ENCODE data around the gene HTR7. TPM values are rescaled to one million over a fixed set of nuclear protein-coding genes. Genes with fewer than 3 reads are reported as not detected.

The HTR7 gene
- polyA plus RNA-seq, 4 donors, result 0.70 to 0.90 TPM; not detected in 2

- no peaks in the 10 kb centered on the region for H3K36me3 ChIP-seq (ENCODE audit: control insufficient read depth in 3 of 3, insufficient read depth in 2 of 3, low read depth in 1 of 3, low read length in 3 of 3)
- FAIRE-seq (no peak), DNase-seq (no peak)
- H3K27ac ChIP-seq (ENCODE audit: low read depth in 1 of 3, low read length in 2 of 3), result no peak overlapping the region
- H3K9me3 ChIP-seq (ENCODE audit: control insufficient read depth in 2 of 2, insufficient read depth in 1 of 2, low read depth in 1 of 2, low read length in 1 of 2), result no peaks in the 10 kb centered on the region
- H3K4me3 ChIP-seq (ENCODE audit: low read depth in 1 of 3, low read length in 3 of 3), result no peak overlapping the region
- 86 to 91% (median 87%) methylated on average over 4 of the region's 4 CpGs for WGBS, 3 donors
- peaks cover 0 to 22% (median 4%) of the 10 kb centered on the region in 3 donors for H3K27me3 ChIP-seq (ENCODE audit: control insufficient read depth in 3 of 3, insufficient read depth in 3 of 3, low read length in 3 of 3)
- H3K4me1 ChIP-seq (ENCODE audit: control insufficient read depth in 3 of 3, insufficient read depth in 2 of 3, low read depth in 1 of 3, low read length in 2 of 3), result no peaks in the 10 kb centered on the region
Measured at GRCh38 chr10:90866050-90866598, 8.3 kb upstream of the HTR7 start.

DNA sequence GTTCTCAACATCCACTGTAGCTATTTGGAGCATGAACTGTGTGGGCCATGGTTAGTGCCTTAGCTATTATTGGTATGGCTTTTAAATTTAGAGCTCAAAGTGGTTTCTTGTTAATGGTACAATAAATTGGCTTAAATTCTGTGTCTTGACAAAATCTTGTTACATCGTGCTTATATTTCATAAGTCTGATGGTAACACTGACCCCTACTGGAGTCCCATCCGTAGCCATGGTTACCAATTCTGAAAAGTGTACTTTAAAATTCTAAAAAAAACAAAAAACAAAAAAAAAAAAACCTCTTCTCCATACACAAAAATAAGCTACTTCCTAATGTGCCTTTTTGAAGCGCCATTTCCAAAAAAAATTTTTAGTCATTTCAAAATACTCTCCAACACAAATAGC is 7.6 kb upstream of the HTR7 start:
- no peaks in the 10 kb centered on the region for H3K4me1 ChIP-seq (ENCODE audit: control insufficient read depth in 3 of 3, insufficient read depth in 2 of 3, low read depth in 1 of 3, low read length in 2 of 3)
- H3K9me3 ChIP-seq (ENCODE audit: control insufficient read depth in 2 of 2, insufficient read depth in 1 of 2, low read depth in 1 of 2, low read length in 1 of 2), result no peaks in the 10 kb centered on the region
- H3K4me3 ChIP-seq (ENCODE audit: low read depth in 1 of 3, low read length in 3 of 3), result no peak overlapping the region
- DNase-seq, result no peak
- no peak overlapping the region for H3K27ac ChIP-seq (ENCODE audit: low read depth in 1 of 3, low read length in 2 of 3)
- 31 to 43% (median 40%) methylated on average over 3 of the region's 3 CpGs for WGBS, 3 donors
- H3K36me3 ChIP-seq (ENCODE audit: control insufficient read depth in 3 of 3, insufficient read depth in 2 of 3, low read depth in 1 of 3, low read length in 3 of 3), result no peaks in the 10 kb centered on the region
- H3K27me3 ChIP-seq (ENCODE audit: control insufficient read depth in 3 of 3, insufficient read depth in 3 of 3, low read length in 3 of 3), result peaks cover 0 to 25% (median 4%) of the 10 kb centered on the region in 3 donors
- FAIRE-seq, result no peak

DNA sequence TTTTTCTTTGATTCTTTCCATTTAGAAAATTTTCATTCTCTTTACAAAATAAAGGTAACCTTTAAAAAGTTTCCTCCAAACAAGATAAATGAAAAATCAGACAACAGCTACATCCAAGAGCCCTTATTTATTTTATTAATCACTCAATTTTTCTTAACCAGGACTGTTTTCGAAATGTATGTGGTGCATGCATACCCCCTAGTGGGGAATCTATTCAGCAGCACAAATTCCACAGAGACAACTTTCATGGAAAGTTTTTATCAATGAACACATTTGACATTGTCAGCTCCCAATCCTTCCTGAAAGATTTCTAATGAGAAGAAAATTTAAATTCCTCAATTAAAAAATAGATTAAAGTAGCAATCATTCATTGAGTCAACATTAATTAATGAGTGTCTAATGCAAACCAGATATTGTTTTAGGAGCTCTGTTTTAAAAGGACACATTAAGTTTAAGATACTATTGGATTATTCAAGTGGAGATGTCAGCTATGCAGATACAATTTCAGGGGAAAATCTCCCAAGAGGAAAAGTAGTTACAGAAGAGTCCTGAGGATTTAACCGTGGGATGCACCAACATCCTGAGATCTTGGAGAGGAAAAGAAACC is 5.2 kb upstream of the HTR7 start:
- Histone ChIP-seq H3K27ac (ENCODE audit: low read depth in 1 of 3, low read length in 2 of 3) (no peak overlapping the region), H3K27me3 (ENCODE audit: control insufficient read depth in 3 of 3, insufficient read depth in 3 of 3, low read length in 3 of 3) (peaks cover 0 to 35% (median 4%) of the 10 kb centered on the region in 3 donors), H3K4me3 (ENCODE audit: low read depth in 1 of 3, low read length in 3 of 3) (no peak overlapping the region), H3K9me3 (ENCODE audit: control insufficient read depth in 2 of 2, insufficient read depth in 1 of 2, low read depth in 1 of 2, low read length in 1 of 2) (no peaks in the 10 kb centered on the region), H3K36me3 (ENCODE audit: control insufficient read depth in 3 of 3, insufficient read depth in 2 of 3, low read depth in 1 of 3, low read length in 3 of 3) (no peaks in the 10 kb centered on the region), H3K4me1 (ENCODE audit: control insufficient read depth in 3 of 3, insufficient read depth in 2 of 3, low read depth in 1 of 3, low read length in 2 of 3) (no peaks in the 10 kb centered on the region)
- FAIRE-seq (no peak), DNase-seq (peak in 1 of 2 donors; percentile 7)
- 24 to 35% (median 29%) methylated on average over 2 of the region's 2 CpGs for WGBS, 3 donors

- 58 to 74% (median 65%) methylated on average over 1 of the region's 1 CpG for WGBS, 3 donors
- Histone ChIP-seq H3K4me3 (ENCODE audit: low read depth in 1 of 3, low read length in 3 of 3) (no peak overlapping the region), H3K27me3 (ENCODE audit: control insufficient read depth in 3 of 3, insufficient read depth in 3 of 3, low read length in 3 of 3) (peaks cover 4 to 41% (median 9%) of the 10 kb centered on the region in 3 donors), H3K9me3 (ENCODE audit: control insufficient read depth in 2 of 2, insufficient read depth in 1 of 2, low read depth in 1 of 2, low read length in 1 of 2) (no peaks in the 10 kb centered on the region), H3K27ac (ENCODE audit: low read depth in 1 of 3, low read length in 2 of 3) (no peak overlapping the region), H3K36me3 (ENCODE audit: control insufficient read depth in 3 of 3, insufficient read depth in 2 of 3, low read depth in 1 of 3, low read length in 3 of 3) (no peaks in the 10 kb centered on the region), H3K4me1 (ENCODE audit: control insufficient read depth in 3 of 3, insufficient read depth in 2 of 3, low read depth in 1 of 3, low read length in 2 of 3) (no peaks in the 10 kb centered on the region)
- DNase-seq (no peak), FAIRE-seq (no peak)
Measured at GRCh38 chr10:90860790-90861189, 3.0 kb upstream of the HTR7 start.

GRCh38 chr10:90859321-90859751 is 1.5 kb upstream of the HTR7 start:
- Histone ChIP-seq H3K9me3 (ENCODE audit: control insufficient read depth in 2 of 2, insufficient read depth in 1 of 2, low read depth in 1 of 2, low read length in 1 of 2) (no peaks in the 10 kb centered on the region), H3K4me1 (ENCODE audit: control insufficient read depth in 3 of 3, insufficient read depth in 2 of 3, low read depth in 1 of 3, low read length in 2 of 3) (no peaks in the 10 kb centered on the region), H3K27me3 (ENCODE audit: control insufficient read depth in 3 of 3, insufficient read depth in 3 of 3, low read length in 3 of 3) (peaks cover 6 to 46% (median 7%) of the 10 kb centered on the region in 3 donors), H3K36me3 (ENCODE audit: control insufficient read depth in 3 of 3, insufficient read depth in 2 of 3, low read depth in 1 of 3, low read length in 3 of 3) (no peaks in the 10 kb centered on the region), H3K27ac (ENCODE audit: low read depth in 1 of 3, low read length in 2 of 3) (no peak overlapping the region), H3K4me3 (ENCODE audit: low read depth in 1 of 3, low read length in 3 of 3) (no peak overlapping the region)
- FAIRE-seq (no peak), DNase-seq (no peak)
- WGBS, 3 donors, result 61 to 73% (median 62%) methylated on average over 5 of the region's 5 CpGs

GRCh38 chr10:90858461-90858968 is 676 bp upstream of the HTR7 start:
- Histone ChIP-seq H3K4me1 (ENCODE audit: control insufficient read depth in 3 of 3, insufficient read depth in 2 of 3, low read depth in 1 of 3, low read length in 2 of 3) (no peaks in the 10 kb centered on the region), H3K9me3 (ENCODE audit: control insufficient read depth in 2 of 2, insufficient read depth in 1 of 2, low read depth in 1 of 2, low read length in 1 of 2) (no peaks in the 10 kb centered on the region), H3K27ac (ENCODE audit: low read depth in 1 of 3, low read length in 2 of 3) (peak overlapping the region in 1 of 3 donors; percentile 77), H3K36me3 (ENCODE audit: control insufficient read depth in 3 of 3, insufficient read depth in 2 of 3, low read depth in 1 of 3, low read length in 3 of 3) (no peaks in the 10 kb centered on the region), H3K27me3 (ENCODE audit: control insufficient read depth in 3 of 3, insufficient read depth in 3 of 3, low read length in 3 of 3) (peaks cover 6 to 49% (median 10%) of the 10 kb centered on the region in 3 donors), H3K4me3 (ENCODE audit: low read depth in 1 of 3, low read length in 3 of 3) (peak overlapping the region in 2 of 3 donors; percentile 48 to 73)
- DNase-seq (no peak), FAIRE-seq (no peak)
- 32 to 35% (median 34%) methylated on average over 10 of the region's 10 CpGs for WGBS, 3 donors

- Histone ChIP-seq H3K4me1 (ENCODE audit: control insufficient read depth in 3 of 3, insufficient read depth in 2 of 3, low read depth in 1 of 3, low read length in 2 of 3) (no peaks in the 10 kb centered on the region), H3K27me3 (ENCODE audit: control insufficient read depth in 3 of 3, insufficient read depth in 3 of 3, low read length in 3 of 3) (peaks cover 6 to 45% (median 13%) of the 10 kb centered on the region in 3 donors), H3K27ac (ENCODE audit: low read depth in 1 of 3, low read length in 2 of 3) (peak overlapping the region in 1 of 3 donors; percentile 67), H3K36me3 (ENCODE audit: control insufficient read depth in 3 of 3, insufficient read depth in 2 of 3, low read depth in 1 of 3, low read length in 3 of 3) (no peaks in the 10 kb centered on the region), H3K4me3 (ENCODE audit: low read depth in 1 of 3, low read length in 3 of 3) (peak overlapping the region; percentile 39 to 73 (median 46)), H3K9me3 (ENCODE audit: control insufficient read depth in 2 of 2, insufficient read depth in 1 of 2, low read depth in 1 of 2, low read length in 1 of 2) (no peaks in the 10 kb centered on the region)
- WGBS, 3 donors, result 7 to 13% (median 11%) methylated on average over 44 to 59 of the region's 59 CpGs
- FAIRE-seq, result no peak
- peak in 1 of 2 donors; percentile 8 for DNase-seq
Measured at GRCh38 chr10:90856964-90857634, 740 bp downstream of the HTR7 start.

DNA sequence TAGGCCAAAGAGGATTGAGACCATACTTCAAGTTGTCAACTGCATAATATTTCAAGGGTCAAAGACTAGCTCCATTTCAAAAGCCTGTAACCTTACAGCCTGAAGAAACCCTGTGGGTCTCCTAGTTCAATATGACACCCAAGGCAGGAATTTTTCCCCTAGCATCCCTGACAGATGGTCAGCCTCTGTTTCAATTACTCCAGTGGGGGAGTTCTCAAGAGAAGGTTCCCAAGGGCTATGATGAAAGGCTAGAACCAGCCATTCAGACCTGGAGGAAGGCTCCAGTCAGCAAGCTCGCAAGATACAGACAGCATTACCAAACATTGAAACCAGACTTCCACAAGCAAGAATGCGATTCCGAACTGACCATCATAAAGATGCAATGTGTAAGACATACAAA is 1.6 kb downstream of the HTR7 start:
- Histone ChIP-seq H3K27ac (ENCODE audit: low read depth in 1 of 3, low read length in 2 of 3) (no peak overlapping the region), H3K27me3 (ENCODE audit: control insufficient read depth in 3 of 3, insufficient read depth in 3 of 3, low read length in 3 of 3) (peaks cover 6 to 45% (median 13%) of the 10 kb centered on the region in 3 donors), H3K9me3 (ENCODE audit: control insufficient read depth in 2 of 2, insufficient read depth in 1 of 2, low read depth in 1 of 2, low read length in 1 of 2) (peaks cover 0 to 6% of the 10 kb centered on the region in 2 donors), H3K4me1 (ENCODE audit: control insufficient read depth in 3 of 3, insufficient read depth in 2 of 3, low read depth in 1 of 3, low read length in 2 of 3) (no peaks in the 10 kb centered on the region), H3K36me3 (ENCODE audit: control insufficient read depth in 3 of 3, insufficient read depth in 2 of 3, low read depth in 1 of 3, low read length in 3 of 3) (no peaks in the 10 kb centered on the region), H3K4me3 (ENCODE audit: low read depth in 1 of 3, low read length in 3 of 3) (peak overlapping the region in 1 of 3 donors; percentile 39)
- 90 to 96% (median 90%) methylated on average over 3 of the region's 3 CpGs for WGBS, 3 donors
- DNase-seq (no peak), FAIRE-seq (no peak)

All from small intestine (tissue), 7 donors.